GM23338 (cell line): ENCODE results near the gene PLA2R1. TPM values are rescaled to one million over a fixed set of nuclear protein-coding genes. Genes with fewer than 3 reads are reported as not detected.

Source experiments
- ATAC-seq: fragments of 200-7000 bp; cut with Tn5 transposase; 3 replicates; pipeline ENCODE4 v1.9.1; 2020
- DNase-seq: peaks from one replicate; pipeline ENCODE4 v3.0.0-alpha.2; 2015; ENCODE audit warnings: low spot score
- H2AFZ ChIP-seq: fragments of 200-600 bp; sonication (generic); 2 replicates; pipeline ENCODE4 v1.8.0; 2016; ENCODE audit warnings: antibody characterized with exemption, mild to moderate bottlenecking, moderate library complexity
- H3F3A ChIP-seq: fragments of 200-600 bp; sonication (generic); replicated peaks from 2 replicates; pipeline ENCODE4 v1.8.0; 2017; ENCODE audit warnings: antibody characterized with exemption, mixed run types, low read depth
- H3K27ac ChIP-seq: fragments of 200-600 bp; sonication (generic); 2 replicates; pipeline ENCODE4 v1.6.1; 2016; ENCODE audit warnings: low read depth
- H3K27me3 ChIP-seq: fragments of 200-600 bp; sonication (generic); 2 replicates; pipeline ENCODE4 v1.8.0; 2016; ENCODE audit warnings: mild to moderate bottlenecking, mixed run types, moderate library complexity; ENCODE audit not compliant: insufficient read depth
- H3K36me3 ChIP-seq: fragments of 200-600 bp; sonication (generic); 2 replicates; pipeline ENCODE4 v1.8.0; 2016; ENCODE audit warnings: mild to moderate bottlenecking; ENCODE audit not compliant: insufficient read depth
- H3K4me1 ChIP-seq: fragments of 200-600 bp; sonication (generic); 2 replicates; pipeline ENCODE4 v1.8.0; 2016; ENCODE audit warnings: mild to moderate bottlenecking, moderate library complexity; ENCODE audit not compliant: insufficient read depth
- H3K4me2 ChIP-seq: fragments of 200-600 bp; sonication (generic); 2 replicates; pipeline ENCODE4 v1.7.1; 2017; ENCODE audit warnings: mixed run types
- H3K4me3 ChIP-seq: fragments of 200-600 bp; sonication (generic); 2 replicates; pipeline ENCODE4 v1.6.1; 2016; ENCODE audit warnings: mixed run types
- H3K79me2 ChIP-seq: fragments of 200-600 bp; sonication (generic); replicated peaks from 2 replicates; pipeline ENCODE4 v1.8.0; 2017; ENCODE audit warnings: mild to moderate bottlenecking; ENCODE audit not compliant: insufficient read depth
- H3K9me2 ChIP-seq: fragments of 200-600 bp; sonication (generic); 2 replicates; pipeline ENCODE4 v1.8.0; 2017; ENCODE audit not compliant: insufficient read depth
- H4K20me1 ChIP-seq: fragments of 200-600 bp; sonication (generic); replicated peaks from 2 replicates; pipeline ENCODE4 v1.8.0; 2017; ENCODE audit warnings: mild to moderate bottlenecking; ENCODE audit not compliant: insufficient read depth
- H3K27ac Mint-ChIP-seq: 2 replicates; pipeline ENCODE4 v1.8.0; 2020; ENCODE audit warnings: inconsistent platforms, mild to moderate bottlenecking, moderate library complexity, mixed read lengths
- H3K27me3 Mint-ChIP-seq: 3 replicates; pipeline ENCODE4 v1.8.0; 2022; ENCODE audit warnings: low read depth, mild to moderate bottlenecking, moderate library complexity, mixed read lengths, inconsistent platforms; ENCODE audit not compliant: insufficient read depth, poor library complexity
- H3K36me3 Mint-ChIP-seq: 3 replicates; pipeline ENCODE4 v1.8.0; 2021; ENCODE audit warnings: low read depth, mild to moderate bottlenecking, inconsistent platforms, moderate library complexity, mixed read lengths
- H3K4me1 Mint-ChIP-seq: 3 replicates; pipeline ENCODE4 v1.8.0; 2020; ENCODE audit warnings: mild to moderate bottlenecking, inconsistent platforms, mixed read lengths
- H3K4me3 Mint-ChIP-seq: 3 replicates; pipeline ENCODE4 v1.8.0; 2021; ENCODE audit warnings: moderate library complexity, mild to moderate bottlenecking, inconsistent platforms, mixed read lengths
- H3K9me3 Mint-ChIP-seq: 3 replicates; pipeline ENCODE4 v1.8.0; 2020; ENCODE audit warnings: moderate library complexity, mild to moderate bottlenecking, inconsistent platforms, mixed read lengths
- CREB1 ChIP-seq: fragments of 250-450 bp; sonication (Bioruptor Pico); IDR thresholded peaks from 2 replicates; pipeline ENCODE4 v1.5.0; 2020; ENCODE audit warnings: low read depth, mild to moderate bottlenecking, moderate library complexity
- CTCF ChIP-seq, 2 experiments: fragments of 200-600 bp in 1 of 2; sonication (generic) in 1 of 2; conservative IDR thresholded peaks; 2 replicates each; pipeline versions ENCODE4 v1.5.1 to v1.6.1; 2016 to 2017; ENCODE audit warnings: antibody characterized with exemption in 2 of 2, low read depth in 2 of 2, mild to moderate bottlenecking in 2 of 2, moderate library complexity in 1 of 2
- ETS1 ChIP-seq: IDR thresholded peaks from 2 replicates; pipeline ENCODE4 v1.6.1; 2016; ENCODE audit warnings: antibody characterized with exemption
- EZH2phosphoT487 ChIP-seq: fragments of 200-600 bp; sonication (generic); IDR thresholded peaks from one replicate; pipeline ENCODE4 v1.8.1; 2018; ENCODE audit warnings: antibody characterized with exemption; ENCODE audit not compliant: unreplicated experiment
- JUNB ChIP-seq: IDR thresholded peaks from one replicate; pipeline ENCODE4 v1.6.1; 2016; ENCODE audit warnings: antibody characterized with exemption; ENCODE audit not compliant: unreplicated experiment
- NANOG ChIP-seq: IDR thresholded peaks from 2 replicates; pipeline ENCODE4 v1.6.1; 2016; ENCODE audit warnings: antibody characterized with exemption, borderline replicate concordance
- POLR2AphosphoS5 ChIP-seq: IDR thresholded peaks from 2 replicates; pipeline ENCODE4 v1.6.1; 2016; ENCODE audit warnings: antibody characterized with exemption, low read depth
- STAT1 ChIP-seq: IDR thresholded peaks from one replicate; pipeline ENCODE4 v1.6.1; 2016; ENCODE audit warnings: antibody characterized with exemption; ENCODE audit not compliant: unreplicated experiment
- ZNF114 ChIP-seq: fragments of 250-450 bp; sonication (Bioruptor Pico); IDR thresholded peaks from 2 replicates; pipeline ENCODE4 v1.5.0; 2020; ENCODE audit warnings: mild to moderate bottlenecking, moderate library complexity
- ZNF331 ChIP-seq: fragments of 250-450 bp; sonication (Bioruptor Pico); IDR thresholded peaks from 2 replicates; pipeline ENCODE4 v1.5.0; 2020; ENCODE audit warnings: low read depth, mild to moderate bottlenecking, moderate library complexity
- ZNF462 ChIP-seq: fragments of 250-450 bp; sonication (Bioruptor Pico); IDR thresholded peaks from 2 replicates; pipeline ENCODE4 v1.5.0; 2020; ENCODE audit warnings: mild to moderate bottlenecking, moderate library complexity
- polyA plus RNA-seq: library from polyadenylated mRNA; unstranded; fragments of >200 nt; fragmentation: Nextera tagmentation; extraction: Ambion mirVana; gene quantifications from 2 replicates; pipeline ENCODE4 v1.2.1, GENCODE V29; 2016
- total RNA-seq: library from RNA; depleted of rRNA; stranded (reverse); fragments of >200 nt; shearing (Covaris generic); gene quantifications from 2 replicates; pipeline ENCODE4 v1.2.3, GENCODE V29; 2014
- TF ChIP-seq, protein P1 (sequence below): IDR thresholded peaks from one replicate; pipeline ENCODE4 v1.6.1; 2018; ENCODE audit warnings: antibody characterized with exemption; ENCODE audit not compliant: unreplicated experiment

PLA2R1 gene
- total and polyA plus RNA-seq, 2 experiments from 2014 or later = 0.57 to 1.2 TPM

DNA sequence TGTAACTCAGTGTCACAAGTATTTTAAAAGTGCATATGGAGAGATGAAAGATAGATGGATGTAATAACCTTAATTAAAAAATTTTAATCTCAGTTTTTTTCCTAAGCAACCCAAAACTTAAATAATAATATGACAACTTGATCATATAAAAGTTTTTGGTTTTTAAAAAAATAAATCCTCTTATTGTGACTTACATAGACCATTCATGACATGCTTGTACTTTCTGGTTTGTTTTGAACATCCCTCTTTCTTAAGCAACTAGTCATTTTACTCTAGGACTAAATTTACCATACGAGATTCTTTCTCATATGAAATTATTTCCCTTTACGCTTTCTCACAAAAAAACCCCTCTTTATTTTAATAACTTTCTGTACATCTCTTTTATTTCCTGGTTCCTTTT, 6.5 kb upstream of the PLA2R1 start (continued):
- TF ChIP-seq ZNF462 (CRISPR knock-in tag) (no peak), POLR2AphosphoS5 (no peak)

DNA sequence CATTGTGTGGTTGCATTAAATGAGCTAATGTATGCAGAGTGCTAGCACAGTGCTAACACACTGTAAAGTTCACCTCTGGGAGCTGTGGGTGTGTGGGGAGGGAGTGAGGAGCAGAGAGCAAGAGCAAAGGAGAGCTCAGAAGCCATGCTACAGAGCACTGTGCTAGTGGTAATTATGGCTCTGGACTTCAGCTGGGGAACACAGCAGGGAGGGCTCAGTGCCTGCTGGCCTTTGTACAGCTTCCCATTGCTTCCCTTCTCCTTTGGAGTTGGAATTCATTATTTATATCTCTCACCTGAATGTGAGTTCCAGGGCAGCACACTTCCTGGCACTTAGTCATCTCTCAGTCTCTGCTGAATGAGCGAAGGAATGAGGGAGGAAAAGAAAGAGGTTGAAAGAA, 2.5 kb upstream of the PLA2R1 start:
- Histone ChIP-seq H3K36me3 (peaks cover 11% of the 10 kb centered on the region; the same call in 1 of the 2 replicates), H3K4me3 (no peak overlapping the region), H3K9me2 (no peaks in the 10 kb centered on the region), H3K4me1 (peaks cover 9% of the 10 kb centered on the region), H3K79me2 (no peaks in the 10 kb centered on the region), H4K20me1 (no peaks in the 10 kb centered on the region), H2AFZ (no peak overlapping the region), H3K27ac (no peak overlapping the region), H3K4me2 (no peak overlapping the region), H3F3A (0 out of 2 replicates have a peak, but pooled peaks cover 4% of the 10 kb centered on the region), H3K27me3 (peaks cover 35% of the 10 kb centered on the region)
- ATAC-seq (no peak), DNase-seq (no peak)
- H3K4me3 Mint-ChIP-seq = no peak overlapping the region
- H3K9me3 Mint-ChIP-seq = peaks cover 30% of the 10 kb centered on the region
- H3K27ac Mint-ChIP-seq = no peak overlapping the region
- peaks cover 8% of the 10 kb centered on the region for H3K4me1 Mint-ChIP-seq
- H3K27me3 Mint-ChIP-seq = peaks cover 23% of the 10 kb centered on the region
- peaks cover 18% of the 10 kb centered on the region for H3K36me3 Mint-ChIP-seq
- TF ChIP-seq STAT1 = no peak
- no peak for TF ChIP-seq CTCF (conservative IDR thresholded peaks at IDR 0.05; ENCODE audit: low read depth in 2 of 2)
- TF ChIP-seq, protein P1, sequence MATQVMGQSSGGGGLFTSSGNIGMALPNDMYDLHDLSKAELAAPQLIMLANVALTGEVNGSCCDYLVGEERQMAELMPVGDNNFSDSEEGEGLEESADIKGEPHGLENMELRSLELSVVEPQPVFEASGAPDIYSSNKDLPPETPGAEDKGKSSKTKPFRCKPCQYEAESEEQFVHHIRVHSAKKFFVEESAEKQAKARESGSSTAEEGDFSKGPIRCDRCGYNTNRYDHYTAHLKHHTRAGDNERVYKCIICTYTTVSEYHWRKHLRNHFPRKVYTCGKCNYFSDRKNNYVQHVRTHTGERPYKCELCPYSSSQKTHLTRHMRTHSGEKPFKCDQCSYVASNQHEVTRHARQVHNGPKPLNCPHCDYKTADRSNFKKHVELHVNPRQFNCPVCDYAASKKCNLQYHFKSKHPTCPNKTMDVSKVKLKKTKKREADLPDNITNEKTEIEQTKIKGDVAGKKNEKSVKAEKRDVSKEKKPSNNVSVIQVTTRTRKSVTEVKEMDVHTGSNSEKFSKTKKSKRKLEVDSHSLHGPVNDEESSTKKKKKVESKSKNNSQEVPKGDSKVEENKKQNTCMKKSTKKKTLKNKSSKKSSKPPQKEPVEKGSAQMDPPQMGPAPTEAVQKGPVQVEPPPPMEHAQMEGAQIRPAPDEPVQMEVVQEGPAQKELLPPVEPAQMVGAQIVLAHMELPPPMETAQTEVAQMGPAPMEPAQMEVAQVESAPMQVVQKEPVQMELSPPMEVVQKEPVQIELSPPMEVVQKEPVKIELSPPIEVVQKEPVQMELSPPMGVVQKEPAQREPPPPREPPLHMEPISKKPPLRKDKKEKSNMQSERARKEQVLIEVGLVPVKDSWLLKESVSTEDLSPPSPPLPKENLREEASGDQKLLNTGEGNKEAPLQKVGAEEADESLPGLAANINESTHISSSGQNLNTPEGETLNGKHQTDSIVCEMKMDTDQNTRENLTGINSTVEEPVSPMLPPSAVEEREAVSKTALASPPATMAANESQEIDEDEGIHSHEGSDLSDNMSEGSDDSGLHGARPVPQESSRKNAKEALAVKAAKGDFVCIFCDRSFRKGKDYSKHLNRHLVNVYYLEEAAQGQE = no peak
- TF ChIP-seq CREB1 = no peak
- TF ChIP-seq ZNF114 (CRISPR knock-in tag) = no peak
- no peak for TF ChIP-seq JUNB
- TF ChIP-seq EZH2phosphoT487 = no peak
- TF ChIP-seq NANOG = no peak
- no peak for TF ChIP-seq ETS1
- no peak for TF ChIP-seq ZNF331 (CRISPR knock-in tag)
